ENCODE results near the gene GFOD1.

GRCh38 chr6:13373919-13374318 is 113.5 kb downstream of the GFOD1 start:
- TF ChIP-seq CTCF (conservative IDR thresholded peaks at IDR 0.05; ENCODE audit: low read depth, low read length) (no peak), EZH2 (IDR thresholded peaks at IDR 0.05; ENCODE audit: borderline replicate concordance, low read depth, low read length, poor library complexity, severe bottlenecking) (no peak)
